Measurements from ENCODE around the gene CRCP.
A peak's percentile ranks its signal among the peaks of the same experiment; 100 is the strongest.
"Not testable (repeated sequence)": the region's sequence is repeated elsewhere in the genome, so short reads cannot be mapped to it uniquely, and the experiment has no call there.

The CRCP gene

DNA sequence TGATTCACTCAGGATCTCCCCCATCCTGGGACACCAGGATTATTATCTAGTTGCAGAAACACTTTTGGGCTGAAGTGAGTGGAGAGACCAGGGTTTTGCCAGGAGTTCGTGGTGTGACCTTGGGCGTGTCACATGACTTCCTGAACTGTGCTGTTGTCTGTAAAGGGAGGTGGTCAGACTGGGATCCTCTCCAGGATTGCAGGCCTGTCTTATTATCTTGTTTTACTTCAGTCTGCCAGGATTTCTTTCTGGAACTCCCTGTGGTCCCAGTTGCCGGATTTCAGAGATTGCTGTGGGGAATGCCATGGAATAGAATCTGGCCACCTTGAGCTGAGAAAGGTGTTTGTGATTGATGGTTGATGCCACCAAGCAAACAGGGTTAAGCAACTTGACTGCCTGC lies 35.8 kb downstream of the CRCP start:
- Histone ChIP-seq H3K27ac (no peak overlapping the region), H3K27me3 (replicated peaks) (no peaks in the 10 kb centered on the region), H3K4me3 (ENCODE audit: low read depth, low read length) (no peak overlapping the region), H3K36me3 (replicated peaks) (peaks cover 13% of the 10 kb centered on the region)
- no peak for TF ChIP-seq CTCF (IDR thresholded peaks at IDR 0.05; ENCODE audit: low read depth, low read length, missing control alignments)
- in situ Hi-C loops (cut with HindIII; ENCODE audit: low pct_ligation_motif_present, low sequenced_read_pairs): no loop called here
- peak; percentile 60 for DNase-seq

DNA sequence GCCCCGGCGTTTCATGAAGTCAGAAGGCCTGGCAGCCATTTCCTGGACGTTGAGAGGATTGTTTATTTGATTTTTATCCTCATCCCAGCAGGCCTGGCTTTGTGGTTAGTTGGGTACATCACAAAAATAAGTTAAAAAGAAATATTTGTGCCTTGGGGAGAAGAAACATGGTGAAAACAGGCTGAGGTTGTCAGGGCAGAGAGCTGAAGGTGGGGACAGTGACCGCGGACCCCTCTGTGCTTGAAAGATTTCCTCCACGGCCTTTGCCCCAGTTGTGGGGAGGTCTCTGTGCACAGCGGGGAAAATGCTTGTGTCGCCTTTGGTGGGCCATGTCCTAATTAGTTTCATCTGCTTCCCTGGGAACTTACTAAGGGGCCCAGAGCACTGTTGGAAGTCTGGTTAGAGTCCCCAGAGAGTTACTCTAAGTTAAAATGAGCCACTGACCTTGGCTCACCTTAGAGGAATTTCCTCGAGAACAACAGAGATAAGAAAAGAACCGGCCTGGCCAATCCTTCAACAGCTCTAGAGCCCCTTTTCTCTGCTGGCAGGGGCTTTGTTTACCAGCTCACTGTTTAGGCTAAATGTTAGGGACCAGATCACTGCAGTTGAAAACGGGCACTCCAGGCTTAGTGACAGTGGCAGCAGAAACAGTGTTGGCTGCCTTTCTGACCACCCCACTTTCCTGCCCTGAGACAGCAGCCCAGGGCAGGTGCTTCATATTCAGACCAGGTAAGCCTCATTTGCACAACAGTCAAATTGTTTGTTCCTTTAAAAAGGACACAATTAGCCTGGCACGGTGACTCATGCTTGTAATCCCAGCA lies 37.9 kb downstream of the CRCP start:
- Histone ChIP-seq H3K27me3 (replicated peaks) (no peaks in the 10 kb centered on the region), H3K36me3 (replicated peaks) (peaks cover 9% of the 10 kb centered on the region), H3K4me3 (ENCODE audit: low read depth, low read length) (no peak overlapping the region), H3K27ac (peak overlapping the region; percentile 5)
- DNase-seq: peak; percentile 10
- in situ Hi-C loops (cut with HindIII; ENCODE audit: low pct_ligation_motif_present, low sequenced_read_pairs): no loop called here
- TF ChIP-seq CTCF (IDR thresholded peaks at IDR 0.05; ENCODE audit: low read depth, low read length, missing control alignments): no peak

DNA sequence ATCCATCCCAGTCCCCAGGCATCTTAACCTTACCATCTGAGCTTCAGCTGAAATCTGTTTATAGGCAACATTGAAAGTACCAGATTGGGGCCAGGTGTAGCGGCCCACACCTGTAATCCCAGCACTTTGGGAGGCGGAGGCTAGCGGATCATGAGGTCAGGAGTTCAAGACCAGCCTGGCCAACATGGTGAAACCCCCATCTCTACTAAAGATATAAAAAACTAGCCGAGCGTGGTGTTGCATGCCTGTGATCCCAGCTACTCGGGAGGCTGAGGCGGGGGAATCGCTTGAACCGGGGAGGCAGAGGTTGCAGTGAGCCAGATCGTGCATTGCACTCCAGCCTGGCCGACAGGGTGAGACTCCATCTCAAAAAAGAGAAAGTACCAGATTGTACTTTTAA lies 39.0 kb downstream of the CRCP start:
- Histone ChIP-seq H3K36me3 (replicated peaks) (peaks cover 6% of the 10 kb centered on the region), H3K27me3 (replicated peaks) (no peaks in the 10 kb centered on the region), H3K27ac (no peak overlapping the region), H3K4me3 (ENCODE audit: low read depth, low read length) (no peak overlapping the region)
- DNase-seq: no peak
- no peak for TF ChIP-seq CTCF (IDR thresholded peaks at IDR 0.05; ENCODE audit: low read depth, low read length, missing control alignments)
- in situ Hi-C loops (cut with HindIII; ENCODE audit: low pct_ligation_motif_present, low sequenced_read_pairs): no loop called here

GRCh38 chr7:66156035-66156434 lies 41.4 kb downstream of the CRCP start:
- H3K27me3 ChIP-seq (replicated peaks); in situ Hi-C loops (cut with HindIII; ENCODE audit: low pct_ligation_motif_present, low sequenced_read_pairs); DNase-seq; H3K36me3 ChIP-seq (replicated peaks); H3K27ac ChIP-seq; H3K4me3 ChIP-seq (ENCODE audit: low read depth, low read length): not testable (repeated sequence)

- TF ChIP-seq CTCF (IDR thresholded peaks at IDR 0.05; ENCODE audit: low read depth, low read length, missing control alignments): no peak
Measured at GRCh38 chr7:66157060-66157459, 42.4 kb downstream of the CRCP start.

DNA sequence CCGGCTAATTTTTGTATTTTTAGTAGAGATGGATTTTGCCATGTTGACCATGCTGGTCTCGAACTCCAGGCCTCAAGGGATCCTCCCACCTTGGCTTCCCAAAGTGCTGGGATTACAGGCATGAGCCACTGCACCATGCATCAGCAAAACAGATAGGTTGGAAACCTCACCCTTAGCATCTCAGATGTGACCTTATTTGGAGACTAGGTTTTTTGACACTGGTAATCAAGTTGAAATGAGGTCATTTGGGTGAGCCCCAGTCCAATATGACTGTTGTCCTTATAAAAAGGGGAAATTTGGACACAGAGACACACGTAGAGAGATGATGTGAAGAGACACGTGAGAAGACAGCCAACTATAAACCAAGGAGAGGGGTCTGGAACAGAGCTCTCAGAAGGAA lies 48.0 kb downstream of the CRCP start:
- Histone ChIP-seq H3K4me3 (ENCODE audit: low read depth, low read length) (no peak overlapping the region), H3K36me3 (replicated peaks) (no peaks in the 10 kb centered on the region), H3K27ac (no peak overlapping the region), H3K27me3 (replicated peaks) (no peaks in the 10 kb centered on the region)
- in situ Hi-C loops (cut with HindIII; ENCODE audit: low pct_ligation_motif_present, low sequenced_read_pairs): no loop called here
- no peak for DNase-seq
- no peak for TF ChIP-seq CTCF (IDR thresholded peaks at IDR 0.05; ENCODE audit: low read depth, low read length, missing control alignments)

More at GRCh38 chr7:66157060-66157459, 42.4 kb downstream of the CRCP start:
- Histone ChIP-seq H3K27me3 (replicated peaks) (no peaks in the 10 kb centered on the region), H3K4me3 (ENCODE audit: low read depth, low read length) (no peak overlapping the region), H3K27ac (no peak overlapping the region), H3K36me3 (replicated peaks) (peaks cover 6% of the 10 kb centered on the region)
- no peak for DNase-seq
- in situ Hi-C loops (cut with HindIII; ENCODE audit: low pct_ligation_motif_present, low sequenced_read_pairs): no loop called here
